K562 (cell line): ENCODE measurements around the gene RNF114. TPM values are rescaled to one million over a fixed set of nuclear protein-coding genes. Genes with fewer than 3 reads are reported as not detected.

Source experiments
- ARNT ChIP-seq, 2 experiments: fragments of 450-650 bp; IDR thresholded peaks; 2 replicates each; pipeline ENCODE4 v1.6.1; 2016; ENCODE audit warnings: mild to moderate bottlenecking in 1 of 2
- BACH1 ChIP-seq: fragments of 200-800 bp; sonication (Bioruptor generic); IDR thresholded peaks from 2 replicates; pipeline ENCODE4 v1.6.1; 2016; ENCODE audit warnings: missing genetic modification characterization, missing compliant biosample characterization
- FOXO4 ChIP-seq: fragments of 450-650 bp; formaldehyde crosslinking; IDR thresholded peaks from 2 replicates; pipeline ENCODE4 v1.4.0; 2020; ENCODE audit warnings: mild to moderate bottlenecking, moderate library complexity
- KAT7 ChIP-seq: sonication (generic); formaldehyde crosslinking; IDR thresholded peaks from 2 replicates; pipeline ENCODE4 v1.8.0; 2022; ENCODE audit warnings: missing genetic modification reagents, mild to moderate bottlenecking, borderline replicate concordance
- KDM5B ChIP-seq: fragments of 200-600 bp; sonication (generic); IDR thresholded peaks from 2 replicates; pipeline ENCODE4 v1.6.1; 2012; ENCODE audit warnings: low read depth, mild to moderate bottlenecking, moderate library complexity, low read length, control low read depth, inconsistent platforms; ENCODE audit not compliant: insufficient replicate concordance
- KLF6 ChIP-seq: fragments of 250-450 bp; sonication (Bioruptor Pico); IDR thresholded peaks from 2 replicates; pipeline ENCODE4 v1.4.0; 2020; ENCODE audit warnings: mild to moderate bottlenecking, moderate library complexity, borderline replicate concordance
- MYBL2 ChIP-seq, 2 experiments: fragments of 450-650 bp in 1 of 2; sonication (generic) in 1 of 2; formaldehyde crosslinking in 1 of 2; IDR thresholded peaks; 2 replicates each; pipeline versions ENCODE4 v1.6.1 to v1.8.1; 2017 to 2022; ENCODE audit warnings: borderline replicate concordance in 1 of 2, inconsistent platforms in 1 of 2, low read depth in 1 of 2, mild to moderate bottlenecking in 1 of 2, missing genetic modification reagents in 1 of 2, moderate library complexity in 1 of 2
- NCOA2 ChIP-seq, 2 experiments: fragments of 450-650 bp; IDR thresholded peaks; 2 replicates each; pipeline ENCODE4 v1.6.1; 2018; ENCODE audit warnings: mild to moderate bottlenecking in 2 of 2, moderate library complexity in 1 of 2; ENCODE audit not compliant: partially characterized antibody in 2 of 2
- NEUROD1 ChIP-seq: fragments of 150-350 bp; IDR thresholded peaks from 2 replicates; pipeline ENCODE4 v1.6.1; 2014; ENCODE audit warnings: borderline replicate concordance, low read length, low read depth; ENCODE audit not compliant: partially characterized antibody
- NFRKB ChIP-seq: fragments of 450-650 bp; IDR thresholded peaks from 2 replicates; pipeline ENCODE4 v1.6.1; 2016; ENCODE audit warnings: low read depth
- RAD51 ChIP-seq: fragments of 450-650 bp; IDR thresholded peaks from 2 replicates; pipeline ENCODE4 v1.7.1; 2016; ENCODE audit warnings: low read depth, mild to moderate bottlenecking, borderline replicate concordance
- SMARCA4 ChIP-seq: fragments of 450-650 bp; IDR thresholded peaks from 2 replicates; pipeline ENCODE4 v1.6.1; 2016
- SPI1 ChIP-seq: IDR thresholded peaks from 2 replicates; pipeline ENCODE4 v1.6.1; 2011; ENCODE audit warnings: low read depth, low read length, control low read depth, borderline replicate concordance
- ZBTB40 ChIP-seq, 2 experiments: fragments of 450-650 bp in 1 of 2; sonication (generic) in 1 of 2; formaldehyde crosslinking in 1 of 2; IDR thresholded peaks; 2 replicates each; pipeline versions ENCODE4 v1.7.1 to v1.9.0; 2016 to 2022; ENCODE audit warnings: inconsistent platforms in 1 of 2, mild to moderate bottlenecking in 1 of 2, missing genetic modification reagents in 1 of 2
- ZNF197 ChIP-seq: fragments of 200-800 bp; sonication (Bioruptor generic); IDR thresholded peaks from 2 replicates; pipeline ENCODE4 v1.6.1; 2016; ENCODE audit warnings: low read depth, missing genetic modification characterization, missing compliant biosample characterization
- ZNF586 ChIP-seq: fragments of 450-650 bp; formaldehyde crosslinking; conservative IDR thresholded peaks from 2 replicates; pipeline ENCODE4 v1.4.0; 2020; ENCODE audit warnings: mild to moderate bottlenecking, moderate library complexity
- polyA plus RNA-seq, 8 experiments: library from polyadenylated mRNA; depleted of rRNA in 4 of 8; stranded (reverse) in 5 of 8; unstranded in 3 of 8; fragments of >200 nt; fragmentation: Nextera tagmentation in 2 of 8; fragmentation: Illumina TruSeq in 1 of 8; extraction: Ambion mirVana in 2 of 8; extraction: Trizol in 1 of 8; gene quantifications; 2 replicates each; pipeline versions ENCODE4 v1.2.1 to v1.2.3, GENCODE V29; 2011 to 2014; ENCODE audit warnings: inconsistent platforms in 1 of 8, missing spikeins in 1 of 8
- total RNA-seq, 7 experiments: library from RNA; depleted of rRNA in 6 of 7; stranded (reverse); fragments of >200 nt in 6 of 7; fragmentation: Illumina TruSeq in 2 of 7; extraction: Trizol in 2 of 7; gene quantifications; 2 replicates each; pipeline versions ENCODE4 v1.2.1 to v1.2.3, GENCODE V29; 2011 to 2021; ENCODE audit warnings: low replicate concordance in 1 of 7

RNF114 gene
- total and polyA plus RNA-seq, 9 of the 15 experiments (the other 6 are each of a cell fraction or from before 2014, with no cell fraction given) = 38.6 to 111 (median 62.6) TPM

GRCh38 chr20:49982072-49982345 lies 45.8 kb downstream of the RNF114 start (continued):
- no peak for TF ChIP-seq FOXO4
- TF ChIP-seq ZBTB40 (IDR thresholded peaks at IDR 0.05) = peak; percentile 58
- TF ChIP-seq ZBTB40 (CRISPR knock-in tag; IDR thresholded peaks at IDR 0.05) = no peak
- TF ChIP-seq BACH1 (tag) = peak; percentile 6; the same call in 1 of the 2 replicates
- TF ChIP-seq KDM5B = peak; percentile 56
- TF ChIP-seq ZNF586 (CRISPR knock-in tag) = no peak
- peak; percentile 68 for TF ChIP-seq RAD51
- TF ChIP-seq NFRKB = peak; percentile 88; the same call in 1 of the 2 replicates
- TF ChIP-seq NCOA2 (IDR thresholded peaks at IDR 0.05; ENCODE audit: partially characterized antibody in 2 of 2) = no peak
- peak; percentile 73 for TF ChIP-seq MYBL2 (IDR thresholded peaks at IDR 0.05; ENCODE audit: low read depth)
- TF ChIP-seq MYBL2 (CRISPR knock-in tag; IDR thresholded peaks at IDR 0.05; ENCODE audit: borderline replicate concordance) = no peak
- TF ChIP-seq ZNF197 (CRISPR knock-in tag) = 0 out of 2 replicates have a peak, but pooled peaks have one; percentile 11
- TF ChIP-seq NEUROD1 = no peak
- TF ChIP-seq SMARCA4 = 0 out of 2 replicates have a peak, but pooled peaks have one; percentile 32
- no peak for TF ChIP-seq KLF6 (CRISPR knock-in tag)
- TF ChIP-seq KAT7 (CRISPR knock-in tag) = no peak
- TF ChIP-seq ARNT (IDR thresholded peaks at IDR 0.05) = peak in 1 of 2 experiments; percentile 61; a peak in 1 of 4 replicates
- TF ChIP-seq SPI1 = peak; percentile 63; the same call in 1 of the 2 replicates
